RPMI7951 (cell line): ENCODE data around the gene EPHA8. TPM values are rescaled to one million over a fixed set of nuclear protein-coding genes. Genes with fewer than 3 reads are reported as not detected.

Source experiments
- DNase-seq: peaks from one replicate; pipeline ENCODE4 v3.0.0-alpha.2; 2012; ENCODE audit warnings: low read depth
- total RNA-seq: library from RNA; depleted of rRNA; stranded (reverse); fragments of >200 nt; shearing (Covaris generic); gene quantifications from 2 replicates; pipeline ENCODE4 v1.2.3, GENCODE V29; 2014; rRNA removed

EPHA8 gene
- total RNA-seq, result not detected in 2 replicates

DNA sequence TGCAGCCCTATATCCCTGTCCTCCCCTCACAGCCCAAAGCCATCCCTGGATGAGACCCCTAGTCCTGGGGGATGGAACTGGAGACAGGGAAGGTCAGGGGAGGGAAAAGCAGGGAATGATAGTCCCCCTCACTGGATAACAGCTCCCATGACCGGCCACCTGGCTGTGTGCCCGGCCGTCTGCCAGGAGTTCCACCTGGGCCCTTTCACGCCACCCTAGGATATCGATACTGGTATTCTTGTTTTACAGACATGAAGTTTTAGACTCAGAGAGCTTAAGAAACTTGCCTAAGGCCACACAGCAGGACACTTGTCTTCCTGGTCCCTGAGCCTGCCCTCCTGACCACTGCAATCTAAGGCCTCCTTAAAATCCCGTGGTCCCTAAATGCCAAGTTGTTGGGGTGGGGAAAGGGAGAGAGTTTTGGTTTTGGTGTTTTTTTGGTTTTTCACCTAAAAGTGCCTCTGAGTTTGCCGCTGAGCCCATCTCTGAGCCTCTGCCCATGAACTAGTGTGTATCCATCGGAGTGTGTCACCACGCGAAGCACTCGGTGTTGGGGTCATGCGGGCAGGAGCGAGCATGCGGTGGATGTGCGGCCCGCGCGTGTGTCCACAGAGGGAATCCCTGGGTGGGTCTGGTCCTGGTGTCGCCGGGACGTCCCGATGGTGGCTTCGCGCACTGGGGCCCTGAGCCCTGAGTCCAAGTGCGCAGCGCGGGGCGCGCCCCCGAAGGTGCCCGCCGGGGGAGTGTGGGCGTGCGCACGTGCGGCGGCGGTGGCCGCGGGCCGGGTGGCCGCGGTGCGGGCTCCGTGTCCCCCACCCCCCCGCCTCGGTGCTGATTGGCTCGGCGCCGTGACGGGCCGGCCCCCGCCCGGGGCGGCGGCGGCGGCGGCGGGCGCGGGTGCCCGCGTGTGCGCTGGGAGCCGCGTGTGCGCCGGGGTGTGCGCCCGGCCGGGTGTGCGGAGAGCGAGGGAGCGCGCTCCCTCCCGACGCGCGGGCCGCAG is at the start of gene EPHA8:
TSS of gene EPHA8 (plus strand) at position 906 of the 1,000 bp plus-strand sequence. CDS start 147 bp downstream, outside the sequence.
- DNase-seq, result no peak

- no peak for DNase-seq
Observed at GRCh38 chr1:22516906-22517571, 46.2 kb upstream of the EPHA8 start.

DNA sequence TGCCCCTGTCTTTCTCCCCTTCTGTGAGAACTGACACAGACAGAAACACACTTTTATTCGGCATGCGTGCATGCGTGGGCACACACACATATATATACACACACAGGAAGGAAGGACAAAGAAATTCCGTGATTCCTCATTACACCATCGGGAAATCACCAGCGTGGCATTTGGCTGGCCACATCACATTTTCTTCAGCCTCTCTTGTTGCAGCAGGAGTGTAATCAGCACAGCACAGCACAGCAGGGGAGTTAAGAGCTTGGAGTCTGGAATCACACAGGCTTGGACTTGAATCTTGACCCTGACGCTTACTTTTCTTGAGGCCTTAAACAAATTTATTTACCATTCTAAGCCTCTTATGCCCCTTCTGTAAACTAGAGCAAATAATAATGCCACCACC is 45.3 kb upstream of the EPHA8 start:
- no peak for DNase-seq

- no peak for DNase-seq
Observed at GRCh38 chr1:22518379-22518778, 44.9 kb upstream of the EPHA8 start.

DNA sequence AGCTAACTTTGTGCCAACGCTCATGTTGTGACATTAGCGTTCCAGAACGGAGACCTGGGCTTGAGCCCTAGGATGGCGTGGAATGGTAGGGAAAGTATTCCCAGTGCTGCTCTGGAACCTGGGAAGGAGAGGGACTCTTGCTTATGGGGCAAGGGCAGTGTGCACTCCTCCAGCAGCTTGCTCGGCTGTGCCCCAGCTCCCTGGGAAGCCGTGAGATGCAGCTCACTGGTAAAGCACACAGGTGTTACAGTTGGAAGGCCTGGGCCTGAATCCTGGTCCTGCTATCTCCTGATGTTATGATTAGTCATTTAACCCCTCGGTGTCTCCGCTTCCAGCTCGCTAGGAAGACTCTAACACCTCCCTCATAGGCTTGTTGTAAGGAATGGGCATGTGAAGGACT is 42.4 kb upstream of the EPHA8 start:
- no peak for DNase-seq

DNA sequence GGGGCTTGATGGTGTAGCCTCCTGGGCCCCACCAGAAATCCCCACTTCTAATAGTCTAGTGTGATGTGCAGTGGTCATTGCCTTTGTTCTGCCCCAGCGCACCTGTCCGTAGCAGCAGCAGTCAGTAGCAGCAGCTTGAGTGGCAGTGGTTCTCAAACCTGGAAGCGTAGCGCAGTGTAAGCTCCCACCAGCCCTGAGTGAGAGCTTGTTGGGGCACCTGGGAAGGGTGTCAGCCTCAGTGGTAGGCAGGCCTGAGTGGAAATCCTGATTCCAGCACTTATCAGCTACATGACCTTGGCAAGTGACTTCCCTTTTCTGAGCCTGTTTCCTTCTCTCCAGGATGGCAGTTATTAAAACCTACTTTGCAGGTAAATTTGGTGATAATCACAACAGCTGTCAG is 41.6 kb upstream of the EPHA8 start:
- no peak for DNase-seq

GRCh38 chr1:22522221-22522743 is 41.0 kb upstream of the EPHA8 start:
- no peak for DNase-seq

- no peak for DNase-seq
Observed at GRCh38 chr1:22524481-22524880, 38.8 kb upstream of the EPHA8 start.

GRCh38 chr1:22525211-22525610 is 38.1 kb upstream of the EPHA8 start:
- DNase-seq, result no peak

DNA sequence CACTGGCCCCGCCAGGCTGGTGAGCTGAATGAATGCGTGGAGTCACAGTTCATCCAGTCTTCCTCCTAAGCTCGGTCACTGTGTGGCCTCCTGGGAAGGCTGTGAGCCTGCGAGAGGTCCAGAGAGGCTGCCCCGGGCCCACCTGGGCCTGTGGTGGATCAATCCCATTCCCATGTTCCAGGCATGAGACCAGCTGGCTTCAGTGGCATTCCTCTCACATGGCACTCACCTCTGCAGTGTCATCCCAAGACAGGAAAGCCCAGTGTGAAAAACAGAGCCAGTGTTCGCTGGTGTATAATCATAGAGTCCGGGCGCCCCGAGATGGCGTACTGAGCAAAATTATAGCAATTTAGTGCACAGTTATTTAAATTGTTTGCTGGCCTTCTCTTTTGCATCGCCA is 37.6 kb upstream of the EPHA8 start:
- no peak for DNase-seq

- no peak for DNase-seq
Observed at GRCh38 chr1:22526098-22526497, 37.2 kb upstream of the EPHA8 start.

- no peak for DNase-seq
Observed at GRCh38 chr1:22526677-22527076, 36.6 kb upstream of the EPHA8 start.

DNA sequence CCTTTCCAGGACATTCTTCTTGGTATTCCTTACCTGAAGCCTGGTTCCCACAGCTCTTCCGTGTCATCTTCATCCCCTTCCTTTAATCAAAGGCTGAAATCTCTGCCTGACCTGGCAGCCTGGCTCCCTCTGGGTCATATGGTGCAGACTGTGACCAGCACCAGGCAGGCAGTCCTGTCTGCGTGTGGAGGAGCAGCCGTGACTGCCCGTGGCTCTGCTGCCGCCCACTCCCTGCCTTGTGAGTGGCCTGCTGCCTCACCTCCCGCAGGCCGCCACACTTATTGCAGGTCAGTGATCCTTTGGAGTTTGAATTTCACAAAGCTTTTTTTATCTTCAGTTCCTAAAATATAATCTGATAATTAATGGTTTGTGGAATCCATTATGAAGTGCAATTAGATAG is 36.2 kb upstream of the EPHA8 start:
- no peak for DNase-seq

DNA sequence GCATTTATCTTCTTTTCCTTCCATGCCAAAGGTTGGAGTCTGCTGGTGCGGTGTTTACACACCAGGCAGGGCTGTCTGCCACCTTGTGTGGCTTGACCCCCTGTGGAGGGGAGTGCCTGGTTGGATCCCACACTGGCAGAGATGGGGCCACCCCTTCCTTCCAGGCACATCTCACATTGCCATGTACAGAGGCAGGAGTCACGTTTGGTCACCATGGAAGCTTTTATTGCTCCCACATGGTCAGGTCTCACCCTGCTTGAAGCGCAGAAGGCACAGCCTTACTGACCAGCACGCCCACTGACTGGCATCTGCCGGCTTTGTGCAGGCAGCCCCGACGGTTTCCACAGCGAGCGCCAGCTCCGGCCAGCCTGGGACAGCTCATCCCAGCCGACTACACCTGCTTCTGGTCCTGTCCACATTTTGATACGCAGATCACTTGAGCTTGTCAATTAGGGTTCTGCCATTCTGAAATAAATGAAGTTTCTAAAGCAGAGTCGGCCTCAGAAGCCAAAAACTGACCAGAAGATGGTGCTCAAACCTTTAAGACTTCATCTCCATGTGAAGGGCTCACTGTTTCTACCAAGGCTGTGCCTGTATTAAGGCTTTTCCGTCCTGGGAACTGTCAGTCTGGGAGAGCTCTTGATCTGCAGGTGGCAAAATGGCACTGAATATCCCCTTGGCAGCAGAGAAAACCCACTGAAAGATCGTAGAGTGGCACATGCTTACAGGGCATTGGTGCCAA is 35.6 kb upstream of the EPHA8 start:
- no peak for DNase-seq

GRCh38 chr1:22528451-22528850 is 34.8 kb upstream of the EPHA8 start:
- DNase-seq, result no peak

DNA sequence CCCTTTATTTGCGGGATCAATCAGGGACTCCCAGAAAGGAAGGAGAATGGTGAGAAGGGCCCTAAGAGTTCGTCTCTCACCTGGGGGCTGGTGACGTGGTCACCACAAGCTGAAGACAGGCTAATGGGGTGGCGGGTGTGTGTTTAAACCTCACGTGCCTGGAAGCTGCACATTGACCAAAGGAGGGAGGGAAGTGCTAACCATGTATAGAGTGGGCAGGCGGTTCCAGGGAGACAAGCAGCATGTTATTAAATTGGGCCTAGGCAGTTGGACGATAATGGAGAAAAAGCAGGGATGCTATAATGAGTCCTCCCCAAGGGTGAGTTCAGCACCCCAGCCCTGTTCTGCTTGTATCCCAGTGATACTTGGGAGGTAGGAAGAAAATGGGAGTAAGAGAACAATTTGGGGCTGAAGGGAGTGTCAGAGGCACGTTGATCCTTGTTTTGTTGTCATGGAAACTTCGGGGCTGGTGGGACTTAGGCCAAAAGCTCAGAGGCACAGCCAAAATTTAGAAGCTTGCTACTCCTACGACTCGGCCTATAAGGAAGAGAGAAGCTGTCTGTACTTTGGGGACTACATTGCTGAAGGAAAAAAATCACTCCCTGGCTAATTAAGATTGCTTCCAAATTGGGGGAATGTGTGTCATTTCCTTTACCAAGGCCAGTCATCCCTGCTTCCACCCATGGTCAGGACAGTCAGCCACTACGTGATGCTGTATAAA is 33.2 kb upstream of the EPHA8 start:
- DNase-seq, result peak; percentile 3

DNA sequence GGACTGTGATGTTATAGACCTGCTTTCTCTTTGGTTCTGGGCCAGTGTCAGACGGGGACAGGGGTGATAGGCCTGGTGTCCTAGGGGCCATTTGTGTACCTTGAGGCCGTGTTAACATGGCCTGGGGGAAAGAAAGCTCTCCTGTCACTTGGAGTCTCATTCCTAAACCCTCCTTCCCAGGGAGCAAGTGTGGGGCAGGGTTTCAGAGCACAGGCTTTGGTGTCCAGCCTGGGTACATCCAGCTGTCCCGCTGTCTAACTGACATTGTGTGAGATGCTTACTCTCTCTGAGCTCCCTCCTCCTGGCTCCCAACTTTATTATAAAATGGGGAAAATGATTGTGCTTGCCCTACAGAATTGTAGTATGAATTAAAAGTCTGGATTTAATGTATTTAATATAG is 32.6 kb upstream of the EPHA8 start:
- DNase-seq, result no peak

- DNase-seq, result no peak
Observed at GRCh38 chr1:22531251-22531650, 32.0 kb upstream of the EPHA8 start.

DNA sequence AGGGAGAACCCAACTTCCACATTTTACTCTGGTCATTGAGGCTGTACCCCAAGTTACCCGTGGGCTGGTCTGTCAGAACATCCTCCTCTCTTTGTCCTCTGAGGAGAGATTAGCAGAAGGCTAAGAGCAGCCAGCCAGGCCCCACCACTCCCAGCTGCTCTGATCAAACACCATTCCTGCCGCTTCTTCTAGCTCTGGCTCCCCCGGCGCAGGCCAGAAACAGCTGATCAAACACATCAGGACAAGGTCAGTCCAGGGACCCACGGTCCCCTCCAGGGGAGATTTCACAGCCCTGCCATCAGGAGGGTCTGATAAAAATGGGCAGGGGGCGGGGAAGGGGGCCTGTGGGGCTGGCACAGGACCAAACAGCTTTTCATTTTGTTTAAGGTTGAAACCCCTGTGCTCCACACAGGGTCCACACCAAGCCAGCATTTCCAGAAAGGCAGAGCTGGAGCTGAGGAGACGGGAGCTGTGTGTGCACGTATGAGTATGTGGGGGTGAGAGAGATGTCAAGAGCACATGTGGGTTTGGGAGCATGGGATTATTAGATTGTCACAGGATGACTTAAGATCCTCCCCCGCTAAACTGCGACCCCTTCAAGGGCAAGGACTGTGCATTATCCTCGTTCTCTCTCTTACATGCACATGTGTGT is 29.9 kb upstream of the EPHA8 start:
- DNase-seq, result no peak

- no peak for DNase-seq
Observed at GRCh38 chr1:22534951-22535350, 28.3 kb upstream of the EPHA8 start.

- no peak for DNase-seq
Observed at GRCh38 chr1:22535399-22535798, 27.9 kb upstream of the EPHA8 start.
